GM12878 (cell line): ENCODE results near the gene DCDC2. TPM values are rescaled to one million over a fixed set of nuclear protein-coding genes. Genes with fewer than 3 reads are reported as not detected.

Source experiments
- ATAC-seq: fragments of 200-7000 bp; cut with Tn5 transposase; 3 replicates; pipeline ENCODE4 v1.9.1; 2020; ENCODE audit warnings: mild to moderate bottlenecking, moderate library complexity
- BruUV-seq: library from RNA; stranded (reverse); fragments of 400-500 nt; replicated peaks from 2 replicates; lab custom pipeline; 2021; lab: Mats Ljungman, UMichigan
- CTCF ChIA-PET: fragments of 300-600 bp; sonication (Branson Sonifier 250); formaldehyde crosslinking; extraction: SDS; loops from one replicate; lab custom pipeline; 2021; ENCODE audit warnings: inconsistent platforms; lab: Yijun Ruan, JAX
- POLR2A ChIA-PET: fragments of 350-600 bp; formaldehyde crosslinking; extraction: SDS; loops from one replicate; lab custom pipeline; 2021; ENCODE audit warnings: inconsistent platforms; lab: Charles Lee
- RAD21 ChIA-PET: fragments of 300-600 bp; sonication (Branson Sonifier 250); formaldehyde crosslinking; loops from one replicate; lab custom pipeline; 2023; ENCODE audit warnings: antibody characterized with exemption; ENCODE audit not compliant: unreplicated experiment; lab: Charles Lee
- SMC1A ChIA-PET: fragments of 300-600 bp; sonication (Branson Sonifier 250); formaldehyde crosslinking; loops from one replicate; lab custom pipeline; 2023; ENCODE audit not compliant: unreplicated experiment, uncharacterized antibody; lab: Charles Lee
- DNase-seq: peaks from one replicate; pipeline ENCODE4 v3.0.0-alpha.2; 2011; ENCODE audit warnings: low read depth, low spot score
- FAIRE-seq: peaks from 3 replicates; lab custom pipeline; 2011; peaks lifted over from hg19 to GRCh38; lab: Jason Lieb, UNC
- H2AFZ ChIP-seq: 2 replicates; pipeline ENCODE4 v1.6.0; 2011; ENCODE audit warnings: low read depth, low read length, control low read depth; ENCODE audit not compliant: control insufficient read depth
- H3K27ac ChIP-seq: 2 replicates; pipeline ENCODE4 v1.5.1; 2011; ENCODE audit warnings: control low read depth; ENCODE audit not compliant: control insufficient read depth, insufficient read depth
- H3K27me3 ChIP-seq, 2 experiments: replicated peaks in 1 of 2; 2 replicates each; pipeline versions ENCODE4 v1.6.0 to v1.6.1; 2011; ENCODE audit warnings: low read length in 1 of 2; ENCODE audit not compliant: control insufficient read depth in 2 of 2, insufficient read depth in 2 of 2
- H3K36me3 ChIP-seq, 2 experiments: 2 replicates each; pipeline ENCODE4 v1.5.1; 2011; ENCODE audit warnings: low read length in 1 of 2; ENCODE audit not compliant: control insufficient read depth in 2 of 2, insufficient read depth in 2 of 2
- H3K4me1 ChIP-seq: 2 replicates; pipeline ENCODE4 v1.6.1; 2011; ENCODE audit warnings: mild to moderate bottlenecking, low read length, moderate library complexity, mixed read lengths; ENCODE audit not compliant: control insufficient read depth, insufficient read depth
- H3K4me2 ChIP-seq: 2 replicates; pipeline ENCODE4 v1.6.0; 2011; ENCODE audit warnings: control low read depth; ENCODE audit not compliant: control insufficient read depth, insufficient read depth
- H3K4me3 ChIP-seq: fragments of 200-600 bp; sonication (generic); 2 replicates; pipeline ENCODE4 v1.5.1; 2016
- H3K79me2 ChIP-seq: 2 replicates; pipeline ENCODE4 v1.6.0; 2011; ENCODE audit warnings: low read length; ENCODE audit not compliant: control insufficient read depth, insufficient read depth
- H3K9ac ChIP-seq: 2 replicates; pipeline ENCODE4 v1.8.0; 2011; ENCODE audit warnings: low read length, control low read depth, mixed read lengths; ENCODE audit not compliant: control insufficient read depth, insufficient read depth
- H3K9me3 ChIP-seq: replicated peaks from 3 replicates; pipeline ENCODE4 v1.5.1; 2011; ENCODE audit warnings: mild to moderate bottlenecking, low read length; ENCODE audit not compliant: control insufficient read depth, insufficient read depth
- H4K20me1 ChIP-seq: 2 replicates; pipeline ENCODE4 v1.6.0; 2011; ENCODE audit not compliant: control insufficient read depth, insufficient read depth
- BCL11A ChIP-seq: IDR thresholded peaks from 2 replicates; pipeline ENCODE4 v1.6.1; 2011; ENCODE audit warnings: low read depth, low read length
- ETV6 ChIP-seq, 2 experiments: fragments of 450-650 bp in 1 of 2; IDR thresholded peaks in 1 of 2; conservative IDR thresholded peaks in 1 of 2; 2 replicates each; pipeline ENCODE4 v1.6.1; 2014; ENCODE audit warnings: antibody characterized with exemption in 1 of 2, borderline replicate concordance in 1 of 2, low read depth in 1 of 2, mild to moderate bottlenecking in 1 of 2, moderate library complexity in 1 of 2
- HCFC1 ChIP-seq: fragments of 150-350 bp; IDR thresholded peaks from 2 replicates; pipeline ENCODE4 v1.6.1; 2014; ENCODE audit warnings: low read length
- MEF2A ChIP-seq: IDR thresholded peaks from 2 replicates; pipeline ENCODE4 v1.6.1; 2011; ENCODE audit warnings: low read depth, mild to moderate bottlenecking, low read length, moderate library complexity; ENCODE audit not compliant: insufficient read depth
- NR2F1 ChIP-seq: fragments of 450-650 bp; conservative IDR thresholded peaks from 2 replicates; pipeline ENCODE4 v1.6.1; 2017; ENCODE audit warnings: mild to moderate bottlenecking
- PAX8 ChIP-seq: fragments of 450-650 bp; IDR thresholded peaks from 2 replicates; pipeline ENCODE4 v1.6.1; 2017; ENCODE audit warnings: mild to moderate bottlenecking, moderate library complexity
- ZBTB33 ChIP-seq: fragments of 450-650 bp; IDR thresholded peaks from 2 replicates; pipeline ENCODE4 v1.6.1; 2017; ENCODE audit warnings: mild to moderate bottlenecking
- ZNF24 ChIP-seq: fragments of 450-650 bp; IDR thresholded peaks from 2 replicates; pipeline ENCODE4 v1.6.1; 2017; ENCODE audit warnings: antibody characterized with exemption, mild to moderate bottlenecking
- ZNF274 ChIP-seq: IDR thresholded peaks from one replicate; pipeline ENCODE4 v1.8.0; 2011; ENCODE audit not compliant: insufficient read length, insufficient read depth
- ZZZ3 ChIP-seq: IDR thresholded peaks from 2 replicates; pipeline ENCODE4 v1.6.1; 2011; ENCODE audit warnings: low read depth; ENCODE audit not compliant: control insufficient read depth, insufficient read length
- in situ Hi-C: fragments of 300-500 bp; cut with MboI; formaldehyde crosslinking; loops from 9 replicates; pipeline ENCODE4 v1.14.3; 2018; ENCODE audit warnings: mixed read lengths
- intact Hi-C: fragments of 100-400 bp; cut with micrococcal nuclease; formaldehyde crosslinking; loops from one replicate; pipeline ENCODE4 v1.14.2; 2022; ENCODE audit not compliant: unreplicated experiment
- polyA plus RNA-seq, 11 experiments: library from polyadenylated mRNA; depleted of rRNA in 4 of 11; unstranded in 6 of 11; stranded (reverse) in 5 of 11; fragments of >200 nt; fragmentation: Nextera tagmentation in 4 of 11; fragmentation: Illumina TruSeq in 1 of 11; extraction: Ambion mirVana in 4 of 11; extraction: Trizol in 1 of 11; gene quantifications; 1 replicate in 1 of 11; 2 replicates in 10 of 11; pipeline versions ENCODE4 v1.2.1 to v1.2.3, GENCODE V29; 2011 to 2016; ENCODE audit warnings: inconsistent platforms in 2 of 11, missing spikeins in 2 of 11, low read depth in 1 of 11
- total RNA-seq, 4 experiments: library from RNA; depleted of rRNA in 3 of 4; stranded (reverse); fragments of >200 nt in 3 of 4; fragmentation: Illumina TruSeq in 1 of 4; extraction: Trizol in 1 of 4; gene quantifications; 2 replicates each; pipeline versions ENCODE4 v1.2.1 to v1.2.3, GENCODE V29; 2013 to 2021
- TF ChIP-seq, protein P1 (sequence below): fragments of 450-650 bp; IDR thresholded peaks from 2 replicates; pipeline ENCODE4 v1.6.1; 2018; ENCODE audit warnings: borderline replicate concordance, mild to moderate bottlenecking; ENCODE audit not compliant: partially characterized antibody

The DCDC2 gene
- total and polyA plus RNA-seq, 10 of the 15 experiments (the other 5 are each of a cell fraction or from before 2014, with no cell fraction given), result under 0.01 to 0.03 TPM; not detected in 8

DNA sequence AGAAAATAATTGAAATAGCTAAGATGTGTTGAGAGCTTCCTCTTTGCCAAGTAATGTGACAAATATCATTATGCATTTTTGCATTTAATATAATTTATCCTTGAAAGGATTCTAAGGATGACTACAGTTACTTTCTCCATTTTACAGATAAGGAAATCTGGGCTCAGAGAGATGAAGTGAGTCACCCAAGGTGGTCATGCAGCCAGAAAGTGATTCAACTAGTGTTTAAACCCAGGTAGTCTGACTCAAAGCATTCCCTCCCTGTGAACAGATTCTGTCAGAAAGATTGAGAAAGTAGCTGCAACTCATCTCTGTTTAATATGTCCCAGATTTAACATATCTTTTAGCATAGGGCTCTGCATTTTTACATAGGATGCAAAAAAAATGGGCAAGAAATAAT, 203.7 kb downstream of the DCDC2 start:
- no peaks in the 10 kb centered on the region for H3K9me3 ChIP-seq
- no peak overlapping the region for H2AFZ ChIP-seq
- in situ Hi-C loops, result no loop called here
- no peak overlapping the region for H3K4me3 ChIP-seq
- no peak for ATAC-seq
- TF ChIP-seq, protein P1, sequence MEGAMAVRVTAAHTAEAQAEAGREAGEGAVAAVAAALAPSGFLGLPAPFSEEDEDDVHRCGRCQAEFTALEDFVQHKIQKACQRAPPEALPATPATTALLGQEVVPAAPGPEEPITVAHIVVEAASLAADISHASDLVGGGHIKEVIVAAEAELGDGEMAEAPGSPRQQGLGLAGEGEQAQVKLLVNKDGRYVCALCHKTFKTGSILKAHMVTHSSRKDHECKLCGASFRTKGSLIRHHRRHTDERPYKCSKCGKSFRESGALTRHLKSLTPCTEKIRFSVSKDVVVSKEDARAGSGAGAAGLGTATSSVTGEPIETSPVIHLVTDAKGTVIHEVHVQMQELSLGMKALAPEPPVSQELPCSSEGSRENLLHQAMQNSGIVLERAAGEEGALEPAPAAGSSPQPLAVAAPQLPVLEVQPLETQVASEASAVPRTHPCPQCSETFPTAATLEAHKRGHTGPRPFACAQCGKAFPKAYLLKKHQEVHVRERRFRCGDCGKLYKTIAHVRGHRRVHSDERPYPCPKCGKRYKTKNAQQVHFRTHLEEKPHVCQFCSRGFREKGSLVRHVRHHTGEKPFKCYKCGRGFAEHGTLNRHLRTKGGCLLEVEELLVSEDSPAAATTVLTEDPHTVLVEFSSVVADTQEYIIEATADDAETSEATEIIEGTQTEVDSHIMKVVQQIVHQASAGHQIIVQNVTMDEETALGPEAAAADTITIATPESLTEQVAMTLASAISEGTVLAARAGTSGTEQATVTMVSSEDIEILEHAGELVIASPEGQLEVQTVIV, result no peak
- TF ChIP-seq NR2F1 (no peak), PAX8 (no peak), ZBTB33 (no peak), MEF2A (no peak), ETV6 (conservative IDR thresholded peaks at IDR 0.05 in 1 of 2, IDR thresholded peaks at IDR 0.05 in 1 of 2; ENCODE audit: borderline replicate concordance in 1 of 2, low read depth in 1 of 2) (no peak), HCFC1 (no peak), BCL11A (no peak), ZNF24 (no peak), ZZZ3 (no peak), ZNF274 (no peak)
- TF ChIP-seq, all 136 proteins: peak for 0
- Histone ChIP-seq H3K4me1 (no peaks in the 10 kb centered on the region), H4K20me1 (no peaks in the 10 kb centered on the region), H3K36me3 (no peaks in the 10 kb centered on the region), H3K79me2 (no peaks in the 10 kb centered on the region), H3K4me2 (no peak overlapping the region), H3K27me3 (no peaks in the 10 kb centered on the region; a peak in 1 of 4 replicates), H3K9ac (no peak overlapping the region), H3K27ac (no peak overlapping the region)
- intact Hi-C loops, result no loop called here
- ChIA-PET CTCF (no interaction called here), SMC1A (interaction anchor here (1.0 kb wide), 1 partner anchor 21 kb away, joined by 3 read pairs; no protein-coding TSS in a partner anchor), POLR2A (interaction anchor here (0.6 kb wide), 1 partner anchor 1620 kb away, joined by 3 read pairs; no protein-coding TSS in a partner anchor), RAD21 (no interaction called here)
- FAIRE-seq (no peak), DNase-seq (no peak)
- BruUV-seq, result no TSS peak
